Caki2 (cell line): ENCODE data around the gene NOG. TPM values are rescaled to one million over a fixed set of nuclear protein-coding genes. Genes with fewer than 3 reads are reported as not detected.

Experiments
- DNase-seq: peaks from one replicate; pipeline ENCODE4 v3.0.0-alpha.2; 2015; ENCODE audit warnings: low read depth
- in situ Hi-C: cut with HindIII; loops from 2 replicates; pipeline ENCODE4 v1.10.0; 2016; ENCODE audit warnings: low sequenced_read_pairs, low pct_unique_long_range_greater_than_20kb, mixed read lengths
- total RNA-seq: library from RNA; depleted of rRNA; stranded (reverse); fragments of >200 nt; shearing (Covaris generic); gene quantifications from 2 replicates; pipeline ENCODE4 v1.2.3, GENCODE V29; 2014; ENCODE audit warnings: low replicate concordance

NOG gene
- total RNA-seq, 1 experiment from 2014 or later, result not detected

GRCh38 chr17:56595108-56595418 is 1.6 kb downstream of the NOG start:
- in situ Hi-C loops, result loop anchor here (25.0 kb wide), 1 partner anchor 117 kb away; no protein-coding TSS in a partner anchor

GRCh38 chr17:56595831-56596690 is 2.6 kb downstream of the NOG start:
- DNase-seq, result no peak
- in situ Hi-C loops, result loop anchor here (25.0 kb wide), 1 partner anchor 116 kb away; no protein-coding TSS in a partner anchor

More at GRCh38 chr17:56595108-56595418, 1.6 kb downstream of the NOG start:
- DNase-seq, result no peak

DNA sequence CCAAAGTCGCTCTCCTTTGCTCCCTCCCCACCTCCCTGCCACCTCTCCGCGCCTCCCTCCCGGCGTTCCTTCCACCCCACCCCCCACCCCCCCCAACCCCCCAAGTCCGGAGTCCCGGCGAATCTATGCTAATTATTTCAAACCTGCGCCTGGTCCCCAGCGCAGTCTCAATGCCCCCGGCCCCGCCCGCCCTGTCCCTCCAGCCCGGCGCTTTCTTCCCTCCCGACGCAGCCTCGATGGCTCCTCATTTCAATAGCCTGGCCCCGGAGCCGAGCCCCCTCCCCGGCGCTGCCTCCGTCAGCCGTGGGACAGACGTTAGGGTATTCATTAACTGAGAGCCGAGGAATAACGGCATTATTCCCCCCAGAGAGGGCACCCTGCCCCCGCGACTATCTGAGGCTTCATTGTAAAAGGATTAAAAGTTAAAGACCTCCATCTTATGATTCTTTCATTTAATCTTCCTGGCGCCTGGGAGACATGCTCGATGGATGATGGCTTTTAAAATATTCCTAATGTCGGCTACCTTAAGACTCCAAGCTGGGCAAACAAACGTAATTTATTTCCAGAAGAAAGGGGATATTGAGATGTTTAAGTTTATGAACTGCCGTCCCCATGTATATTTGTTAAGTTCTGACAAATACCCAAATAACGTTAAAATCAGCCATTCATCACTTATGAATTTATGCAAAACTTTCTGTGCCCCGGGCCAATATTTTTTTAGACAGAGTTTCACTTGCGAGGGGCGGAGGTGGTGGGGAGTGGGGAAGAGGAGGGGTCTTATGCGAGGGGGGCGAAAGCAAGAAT is 3.4 kb downstream of the NOG start:
- no peak for DNase-seq
- in situ Hi-C loops, result loop anchor here (25.0 kb wide), 1 partner anchor 115 kb away; no protein-coding TSS in a partner anchor

- in situ Hi-C loops, result loop anchor here (25.0 kb wide), 1 partner anchor 115 kb away; no protein-coding TSS in a partner anchor
- DNase-seq, result no peak
Observed at GRCh38 chr17:56597495-56597990, 4.0 kb downstream of the NOG start.

- no peak for DNase-seq
- in situ Hi-C loops, result loop anchor here (25.0 kb wide), 1 partner anchor 114 kb away; no protein-coding TSS in a partner anchor
Observed at GRCh38 chr17:56598466-56598865, 5.0 kb downstream of the NOG start.

- DNase-seq, result no peak
- in situ Hi-C loops, result loop anchor here (25.0 kb wide), 1 partner anchor 113 kb away; no protein-coding TSS in a partner anchor
Observed at GRCh38 chr17:56599088-56599487, 5.6 kb downstream of the NOG start.

DNA sequence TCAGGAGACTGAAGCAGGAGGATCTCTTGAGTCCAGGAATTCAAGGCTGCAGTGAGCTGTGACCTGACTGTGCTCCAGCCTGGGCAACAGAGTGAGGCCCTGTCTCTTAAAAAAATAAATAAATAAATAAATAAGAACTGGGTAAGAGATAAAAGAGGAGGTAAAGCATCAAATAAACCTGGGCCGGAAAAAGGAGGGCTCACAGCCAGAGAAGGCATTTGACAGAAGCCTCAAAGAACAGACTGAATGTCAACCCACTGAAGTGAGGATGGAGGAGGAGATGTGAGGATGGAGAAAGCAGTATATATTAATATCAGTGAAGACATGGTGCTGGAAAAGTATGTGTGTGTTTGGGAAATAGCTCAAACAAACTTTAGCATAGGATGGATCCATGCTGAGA is 6.1 kb downstream of the NOG start:
- in situ Hi-C loops, result loop anchor here (25.0 kb wide), 1 partner anchor 113 kb away; no protein-coding TSS in a partner anchor

DNA sequence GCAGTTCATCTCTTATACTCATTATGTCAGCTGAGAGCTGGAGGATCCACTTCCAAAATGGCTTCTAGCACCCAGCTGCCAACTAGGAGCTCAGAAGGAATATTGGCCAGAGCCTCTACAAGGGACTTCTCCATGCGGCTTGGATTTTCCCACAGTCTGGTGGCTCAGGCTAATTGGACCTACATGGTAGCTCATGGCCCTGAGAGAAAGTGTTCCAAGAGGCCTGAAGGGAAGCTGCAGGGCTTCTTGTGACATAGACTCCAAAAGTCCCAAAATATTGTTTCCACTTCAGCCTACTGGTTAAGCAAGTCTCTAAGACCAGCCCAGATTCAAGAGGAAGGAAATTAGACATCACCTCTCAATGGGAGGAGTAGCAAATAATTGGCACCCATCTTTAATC is 6.8 kb downstream of the NOG start:
- in situ Hi-C loops, result no loop called here
- no peak for DNase-seq

More for the DNA sequence above, 6.1 kb downstream of the NOG start:
- no peak for DNase-seq

- in situ Hi-C loops, result no loop called here
- no peak for DNase-seq
Observed at GRCh38 chr17:56601591-56601990, 8.1 kb downstream of the NOG start.

- in situ Hi-C loops, result no loop called here
- no peak for DNase-seq
Observed at GRCh38 chr17:56602292-56603130, 9.0 kb downstream of the NOG start.

GRCh38 chr17:56603486-56604238 is 10.2 kb downstream of the NOG start:
- DNase-seq, result no peak
- in situ Hi-C loops, result no loop called here

GRCh38 chr17:56604691-56605290 is 11.3 kb downstream of the NOG start:
- DNase-seq, result no peak
- in situ Hi-C loops, result no loop called here

- DNase-seq, result no peak
- in situ Hi-C loops, result no loop called here
Observed at GRCh38 chr17:56608944-56609343, 15.4 kb downstream of the NOG start.

- no peak for DNase-seq
- in situ Hi-C loops, result no loop called here
Observed at GRCh38 chr17:56610321-56610720, 16.8 kb downstream of the NOG start.

DNA sequence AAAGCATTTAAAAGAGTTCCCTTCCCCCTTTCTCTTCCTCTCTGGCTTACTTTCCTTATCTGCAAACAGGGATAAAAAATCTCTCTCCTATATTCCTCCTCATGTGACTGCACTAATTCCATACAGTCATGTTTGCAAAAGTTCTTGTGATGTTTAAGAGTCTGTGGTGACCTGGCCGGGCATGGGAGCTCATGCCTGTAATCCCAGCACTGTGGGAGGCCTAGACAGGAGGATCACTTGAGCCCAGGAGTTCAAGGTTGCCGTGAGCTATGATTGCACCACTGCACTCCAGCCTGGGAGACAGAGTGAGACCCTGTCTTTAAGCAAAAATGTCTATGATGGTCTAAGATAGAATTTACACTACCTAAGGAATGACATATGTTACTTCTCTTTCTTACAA is 19.6 kb downstream of the NOG start:
- no peak for DNase-seq
- in situ Hi-C loops, result no loop called here

DNA sequence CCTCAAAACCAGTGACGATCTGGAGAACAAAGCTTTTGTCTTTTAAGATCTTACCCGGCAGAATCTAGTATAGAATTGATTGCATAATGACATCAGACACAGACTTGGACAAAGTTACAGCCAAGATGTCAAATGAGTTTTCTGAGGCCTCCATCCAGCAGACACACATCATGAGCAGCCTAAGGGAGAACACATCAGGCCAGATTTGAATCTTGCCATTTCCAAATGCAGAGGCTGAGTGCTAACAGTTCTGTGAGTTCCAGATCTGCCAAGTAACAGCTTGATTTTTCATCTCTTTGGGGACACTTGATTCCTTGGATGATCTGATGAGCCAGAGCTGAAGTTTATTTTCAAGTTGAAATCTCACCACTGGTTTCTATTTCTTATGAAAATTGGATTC is 21.0 kb downstream of the NOG start:
- no peak for DNase-seq
- in situ Hi-C loops, result no loop called here

DNA sequence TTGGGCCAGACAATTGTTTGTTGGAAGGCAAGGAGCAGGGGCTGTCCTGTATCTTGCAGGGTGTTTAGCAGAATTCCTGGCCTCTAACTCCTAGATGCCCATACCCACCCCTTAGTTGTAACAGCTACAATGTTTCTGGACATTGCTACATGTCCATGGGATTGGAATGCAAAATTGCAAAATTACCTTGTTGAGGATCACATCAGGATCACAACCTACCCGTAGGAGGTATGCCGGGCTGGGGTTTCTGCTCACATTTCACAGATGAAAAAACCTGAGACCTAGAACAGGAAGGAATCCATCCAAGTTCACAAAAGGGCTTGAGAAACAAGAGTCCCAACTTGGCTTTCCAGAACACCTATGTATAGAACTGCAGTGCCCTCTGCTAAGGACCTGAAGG is 22.7 kb downstream of the NOG start:
- DNase-seq, result no peak
- in situ Hi-C loops, result no loop called here
